OCI-LY7 (cell line): ENCODE results near the gene VAMP4. TPM values are rescaled to one million over a fixed set of nuclear protein-coding genes. Genes with fewer than 3 reads are reported as not detected.

Experiments
- BruUV-seq: library from RNA; stranded (reverse); fragments of 400-500 nt; replicated peaks from 2 replicates; lab custom pipeline; 2021; lab: Mats Ljungman, UMichigan
- CTCF ChIA-PET: fragments of 300-600 bp; sonication (Branson Sonifier 250); formaldehyde crosslinking; loops from one replicate; lab custom pipeline; 2022; ENCODE audit warnings: antibody characterized with exemption; ENCODE audit not compliant: unreplicated experiment; lab: Charles Lee
- POLR2A ChIA-PET: fragments of 300-600 bp; sonication (Branson Sonifier 250); formaldehyde crosslinking; loops from one replicate; lab custom pipeline; 2022; ENCODE audit warnings: antibody characterized with exemption; lab: Charles Lee
- DNase-seq: peaks from one replicate; pipeline ENCODE4 v3.0.0-alpha.2; 2015; ENCODE audit warnings: low spot score
- H2AFZ ChIP-seq: fragments of 200-600 bp; sonication (generic), shearing (Covaris generic); 2 replicates; pipeline ENCODE4 v1.6.1; 2014; ENCODE audit warnings: mild to moderate bottlenecking, antibody characterized with exemption, low read length, moderate library complexity
- H3K27ac ChIP-seq: fragments of 200-600 bp; sonication (generic); 2 replicates; pipeline ENCODE4 v1.5.1; 2014; ENCODE audit warnings: mixed run types, low read depth, mild to moderate bottlenecking, moderate library complexity, low read length, inconsistent platforms; ENCODE audit not compliant: poor library complexity, severe bottlenecking
- H3K36me3 ChIP-seq: fragments of 200-600 bp; sonication (generic); 2 replicates; pipeline ENCODE4 v1.6.1; 2014; ENCODE audit warnings: mild to moderate bottlenecking, antibody characterized with exemption, low read length, moderate library complexity, mixed read lengths; ENCODE audit not compliant: insufficient read depth
- H3K4me1 ChIP-seq: fragments of 200-600 bp; sonication (generic); 2 replicates; pipeline ENCODE4 v1.5.1; 2014; ENCODE audit warnings: mild to moderate bottlenecking, low read length; ENCODE audit not compliant: insufficient read depth, poor library complexity, severe bottlenecking
- H3K4me2 ChIP-seq: fragments of 200-600 bp; sonication (generic); 2 replicates; pipeline ENCODE4 v1.6.1; 2014; ENCODE audit warnings: mild to moderate bottlenecking, low read length
- H3K4me3 ChIP-seq: fragments of 200-600 bp; sonication (generic); 2 replicates; pipeline ENCODE4 v1.5.1; 2014; ENCODE audit warnings: mild to moderate bottlenecking, low read depth, low read length; ENCODE audit not compliant: poor library complexity, severe bottlenecking
- H3K79me2 ChIP-seq: fragments of 200-600 bp; sonication (generic); 2 replicates; pipeline ENCODE4 v1.6.1; 2016; ENCODE audit warnings: low read depth, mild to moderate bottlenecking, low read length, moderate library complexity, mixed read lengths; ENCODE audit not compliant: insufficient read depth
- H3K9me2 ChIP-seq: fragments of 200-600 bp; sonication (generic); 2 replicates; pipeline ENCODE4 v1.6.1; 2016; ENCODE audit warnings: mild to moderate bottlenecking, low read length, mixed read lengths; ENCODE audit not compliant: insufficient read depth
- H3K9me3 ChIP-seq: fragments of 200-600 bp; sonication (generic); 2 replicates; pipeline ENCODE4 v1.6.1; 2014; ENCODE audit warnings: mild to moderate bottlenecking, mixed run types, low read length, mixed read lengths
- H4K20me1 ChIP-seq: fragments of 200-600 bp; sonication (generic); 2 replicates; pipeline ENCODE4 v1.6.1; 2014; ENCODE audit warnings: mild to moderate bottlenecking, antibody characterized with exemption, low read length, moderate library complexity, mixed read lengths; ENCODE audit not compliant: insufficient read depth
- EZH2phosphoT487 ChIP-seq: fragments of 200-600 bp; sonication (generic); IDR thresholded peaks from 2 replicates; pipeline ENCODE4 v1.6.1; 2018; ENCODE audit warnings: low read depth, borderline replicate concordance, mild to moderate bottlenecking, mixed run types, antibody characterized with exemption, low read length, moderate library complexity, mixed read lengths
- intact Hi-C: fragments of 100-400 bp; cut with micrococcal nuclease; formaldehyde crosslinking; loops from one replicate; pipeline ENCODE4 v1.10.0; 2022; ENCODE audit not compliant: unreplicated experiment
- total RNA-seq, 2 experiments: library from RNA; depleted of rRNA in 1 of 2; stranded (reverse); fragments of >200 nt in 1 of 2; shearing (Covaris generic) in 1 of 2; gene quantifications; 2 replicates each; pipeline ENCODE4 v1.2.3, GENCODE V29; 2014 to 2022
- TF ChIP-seq, protein P1 (sequence below): fragments of 200-600 bp; sonication (generic); conservative IDR thresholded peaks from 2 replicates; pipeline ENCODE4 v1.5.1; 2014; ENCODE audit warnings: mild to moderate bottlenecking, antibody characterized with exemption, low read length, moderate library complexity, mixed read lengths

The VAMP4 gene
- total RNA-seq, 2 experiments from 2014 or later: 3.4 to 7.7 TPM

DNA sequence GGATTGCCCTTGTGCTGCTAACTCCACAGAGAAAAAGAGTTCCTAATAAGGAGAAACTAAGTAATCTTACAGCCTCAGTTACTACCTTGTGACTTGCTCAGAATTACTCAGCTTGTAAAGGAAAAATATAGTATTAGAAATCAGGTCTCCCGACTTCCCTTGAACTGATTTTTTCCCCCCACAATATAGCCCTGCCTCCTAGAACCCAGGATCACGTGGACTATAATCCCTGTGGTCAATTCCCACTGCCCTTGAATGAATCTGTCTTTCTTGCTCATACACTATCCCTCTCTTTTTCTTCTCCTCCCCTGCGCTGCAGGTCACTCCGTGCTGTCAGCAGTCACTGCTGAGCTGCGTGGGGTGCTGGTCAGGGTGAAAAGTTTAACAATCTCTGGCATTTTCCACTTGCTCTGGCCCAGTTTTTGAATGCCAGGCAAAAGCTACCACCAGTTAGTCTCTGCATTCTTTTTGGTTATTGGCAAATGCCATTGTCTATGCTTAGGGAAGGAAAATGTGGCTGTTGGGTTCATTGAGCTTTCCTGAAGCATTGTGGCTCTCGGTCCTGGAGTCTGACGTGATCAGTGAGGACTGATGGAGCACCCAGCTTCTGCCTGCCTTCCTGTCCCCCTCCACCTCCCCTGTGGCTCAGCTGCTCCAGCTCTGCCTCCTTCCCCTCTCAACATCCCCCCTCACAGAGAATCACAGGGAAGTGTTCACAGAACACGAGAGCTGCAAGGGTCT, 87.5 kb downstream of the VAMP4 start:
- no peaks in the 10 kb centered on the region for H4K20me1 ChIP-seq
- DNase-seq: no peak
- BruUV-seq: no TSS peak
- H3K4me1 ChIP-seq: no peaks in the 10 kb centered on the region
- POLR2A ChIA-PET: interaction anchor here (0.8 kb wide), 1 partner anchor 63 kb away, joined by 3 read pairs; no protein-coding TSS in a partner anchor
- no peak overlapping the region for H3K27ac ChIP-seq
- H2AFZ ChIP-seq: no peak overlapping the region
- no peaks in the 10 kb centered on the region for H3K9me2 ChIP-seq
- H3K4me3 ChIP-seq: no peak overlapping the region
- H3K79me2 ChIP-seq: no peaks in the 10 kb centered on the region
- H3K36me3 ChIP-seq: no peaks in the 10 kb centered on the region
- H3K9me3 ChIP-seq: no peaks in the 10 kb centered on the region
- CTCF ChIA-PET: interaction anchor here (0.6 to 1.3 kb wide), 2 partner anchors 10 to 149 kb away, joined by 4 to 8 read pairs; no protein-coding TSS in a partner anchor
- H3K4me2 ChIP-seq: no peak overlapping the region
- no peak for TF ChIP-seq EZH2phosphoT487
- TF ChIP-seq, protein P1, sequence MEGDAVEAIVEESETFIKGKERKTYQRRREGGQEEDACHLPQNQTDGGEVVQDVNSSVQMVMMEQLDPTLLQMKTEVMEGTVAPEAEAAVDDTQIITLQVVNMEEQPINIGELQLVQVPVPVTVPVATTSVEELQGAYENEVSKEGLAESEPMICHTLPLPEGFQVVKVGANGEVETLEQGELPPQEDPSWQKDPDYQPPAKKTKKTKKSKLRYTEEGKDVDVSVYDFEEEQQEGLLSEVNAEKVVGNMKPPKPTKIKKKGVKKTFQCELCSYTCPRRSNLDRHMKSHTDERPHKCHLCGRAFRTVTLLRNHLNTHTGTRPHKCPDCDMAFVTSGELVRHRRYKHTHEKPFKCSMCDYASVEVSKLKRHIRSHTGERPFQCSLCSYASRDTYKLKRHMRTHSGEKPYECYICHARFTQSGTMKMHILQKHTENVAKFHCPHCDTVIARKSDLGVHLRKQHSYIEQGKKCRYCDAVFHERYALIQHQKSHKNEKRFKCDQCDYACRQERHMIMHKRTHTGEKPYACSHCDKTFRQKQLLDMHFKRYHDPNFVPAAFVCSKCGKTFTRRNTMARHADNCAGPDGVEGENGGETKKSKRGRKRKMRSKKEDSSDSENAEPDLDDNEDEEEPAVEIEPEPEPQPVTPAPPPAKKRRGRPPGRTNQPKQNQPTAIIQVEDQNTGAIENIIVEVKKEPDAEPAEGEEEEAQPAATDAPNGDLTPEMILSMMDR: no peak
- intact Hi-C loops: loop anchor here (10.0 kb wide), 1 partner anchor 60 kb away; no protein-coding TSS in a partner anchor

GRCh38 chr1:171653796-171654195, 88.1 kb downstream of the VAMP4 start:
- intact Hi-C loops: loop anchor here (10.0 kb wide), 1 partner anchor 61 kb away; no protein-coding TSS in a partner anchor
- no peaks in the 10 kb centered on the region for H3K9me3 ChIP-seq
- H3K4me3 ChIP-seq: no peak overlapping the region
- H3K9me2 ChIP-seq: no peaks in the 10 kb centered on the region
- ChIA-PET CTCF (interaction anchor here (1.3 kb wide), 1 partner anchor 9 kb away, joined by 4 read pairs; no protein-coding TSS in a partner anchor), POLR2A (no interaction called here)
- TF ChIP-seq EZH2phosphoT487: no peak
- TF ChIP-seq, protein P1: no peak
- no TSS peak for BruUV-seq
- H3K27ac ChIP-seq: no peak overlapping the region
- no peaks in the 10 kb centered on the region for H3K4me1 ChIP-seq
- H3K79me2 ChIP-seq: no peaks in the 10 kb centered on the region
- H3K4me2 ChIP-seq: no peak overlapping the region
- no peak for DNase-seq
- no peak overlapping the region for H2AFZ ChIP-seq
- H4K20me1 ChIP-seq: no peaks in the 10 kb centered on the region
- H3K36me3 ChIP-seq: no peaks in the 10 kb centered on the region
